OCI-LY7 (cell line): ENCODE results near the gene POU2AF2.
"Not testable (repeated sequence)": the region's sequence is repeated elsewhere in the genome, so short reads cannot be mapped to it uniquely, and the experiment has no call there.

Experiments
- EZH2phosphoT487 ChIP-seq: fragments of 200-600 bp; sonication (generic); IDR thresholded peaks from 2 replicates; pipeline ENCODE4 v1.6.1; 2018; ENCODE audit warnings: low read depth, borderline replicate concordance, mild to moderate bottlenecking, mixed run types, antibody characterized with exemption, low read length, moderate library complexity, mixed read lengths
- TF ChIP-seq, protein P1 (sequence below): fragments of 200-600 bp; sonication (generic); conservative IDR thresholded peaks from 2 replicates; pipeline ENCODE4 v1.5.1; 2014; ENCODE audit warnings: mild to moderate bottlenecking, antibody characterized with exemption, low read length, moderate library complexity, mixed read lengths

DNA sequence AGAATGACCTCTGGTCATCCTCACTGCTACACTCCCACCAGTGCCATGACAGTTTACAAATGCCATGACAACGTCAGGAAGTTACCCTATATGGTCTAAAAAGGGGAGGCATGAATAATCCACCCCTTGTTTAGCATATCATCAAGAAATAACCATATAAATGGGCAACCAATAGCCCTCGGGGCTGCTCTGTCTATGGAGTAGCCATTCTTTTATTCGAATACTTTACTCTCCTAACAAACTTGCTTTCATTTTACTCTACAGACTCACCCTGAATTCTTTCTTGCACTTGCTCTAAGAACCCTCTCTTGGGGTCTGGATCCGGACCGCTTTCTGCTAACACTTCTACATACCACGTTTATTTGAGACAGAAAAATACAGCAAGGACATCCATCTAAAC is 74.7 kb downstream of the POU2AF2 start:
- TF ChIP-seq, protein P1, sequence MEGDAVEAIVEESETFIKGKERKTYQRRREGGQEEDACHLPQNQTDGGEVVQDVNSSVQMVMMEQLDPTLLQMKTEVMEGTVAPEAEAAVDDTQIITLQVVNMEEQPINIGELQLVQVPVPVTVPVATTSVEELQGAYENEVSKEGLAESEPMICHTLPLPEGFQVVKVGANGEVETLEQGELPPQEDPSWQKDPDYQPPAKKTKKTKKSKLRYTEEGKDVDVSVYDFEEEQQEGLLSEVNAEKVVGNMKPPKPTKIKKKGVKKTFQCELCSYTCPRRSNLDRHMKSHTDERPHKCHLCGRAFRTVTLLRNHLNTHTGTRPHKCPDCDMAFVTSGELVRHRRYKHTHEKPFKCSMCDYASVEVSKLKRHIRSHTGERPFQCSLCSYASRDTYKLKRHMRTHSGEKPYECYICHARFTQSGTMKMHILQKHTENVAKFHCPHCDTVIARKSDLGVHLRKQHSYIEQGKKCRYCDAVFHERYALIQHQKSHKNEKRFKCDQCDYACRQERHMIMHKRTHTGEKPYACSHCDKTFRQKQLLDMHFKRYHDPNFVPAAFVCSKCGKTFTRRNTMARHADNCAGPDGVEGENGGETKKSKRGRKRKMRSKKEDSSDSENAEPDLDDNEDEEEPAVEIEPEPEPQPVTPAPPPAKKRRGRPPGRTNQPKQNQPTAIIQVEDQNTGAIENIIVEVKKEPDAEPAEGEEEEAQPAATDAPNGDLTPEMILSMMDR, result not testable (repeated sequence)
- not testable (repeated sequence) for TF ChIP-seq EZH2phosphoT487
